LNCaP clone FGC (cell line): ENCODE measurements around the gene ATOH8.

Source experiments
- DNase-seq: peaks from one replicate; pipeline ENCODE4 v3.0.0-alpha.2; 2011; ENCODE audit warnings: low read depth
- H3K4me3 ChIP-seq: 2 replicates; pipeline ENCODE4 v1.5.1; 2011; ENCODE audit warnings: mild to moderate bottlenecking, low read depth, low read length, control low read depth
- CTCF ChIP-seq: IDR thresholded peaks from 2 replicates; pipeline ENCODE4 v1.5.1; 2012; ENCODE audit warnings: mild to moderate bottlenecking; ENCODE audit not compliant: control insufficient read depth, insufficient read depth; ENCODE audit errors: extremely low read depth

ATOH8 gene

DNA sequence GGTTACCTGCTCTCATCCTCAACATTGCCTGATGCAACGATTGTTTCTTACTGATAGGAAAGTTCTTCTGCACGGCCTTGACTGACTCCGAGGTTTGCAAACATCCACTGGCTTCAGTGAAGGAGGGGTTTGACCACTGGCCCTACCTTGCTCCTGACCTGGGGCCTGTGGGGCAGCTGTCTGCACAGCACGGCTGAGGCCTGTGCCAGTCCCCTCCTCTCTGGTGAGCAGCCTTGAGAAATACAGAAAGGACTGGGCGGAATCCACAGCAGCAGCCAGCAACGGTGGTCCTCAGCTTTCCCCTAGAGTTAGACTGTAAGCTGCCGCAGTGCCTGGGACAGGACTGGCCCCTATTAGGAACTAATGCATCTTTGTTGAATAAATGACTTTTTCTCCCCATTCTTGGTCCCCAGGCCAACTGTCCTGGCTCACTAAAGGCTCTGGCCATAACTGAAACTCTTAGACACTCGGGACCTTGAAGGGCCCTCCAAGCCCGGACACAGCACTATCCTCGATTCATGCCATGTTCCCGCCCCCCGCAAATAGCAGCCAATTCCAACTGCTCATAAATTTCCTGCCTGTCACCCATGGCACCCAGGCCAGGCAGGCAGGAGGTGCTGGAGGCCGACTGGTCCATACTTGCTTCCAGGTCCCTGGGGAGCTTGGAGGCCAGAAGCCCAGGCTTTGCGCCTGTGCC lies 26.7 kb downstream of the ATOH8 start:
- H3K4me3 ChIP-seq: no peak overlapping the region
- no peak for TF ChIP-seq CTCF
- no peak for DNase-seq

DNA sequence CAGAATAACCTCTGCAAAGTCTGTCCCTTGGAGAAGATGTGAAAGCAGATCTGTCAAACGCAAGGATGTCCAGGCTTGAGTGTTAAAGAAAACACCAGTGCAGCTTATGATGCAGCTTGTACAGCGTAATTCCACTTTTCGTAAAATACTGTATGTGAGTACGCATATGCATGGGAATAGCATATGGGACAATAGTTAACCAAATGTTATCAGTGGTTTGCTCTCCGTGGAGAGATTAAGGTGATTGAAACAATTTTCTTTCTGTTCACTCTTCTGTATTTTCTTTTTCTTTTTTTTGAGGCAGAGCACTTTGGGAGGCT lies 27.2 kb downstream of the ATOH8 start:
- TF ChIP-seq CTCF: no peak

GRCh38 chr2:85783796-85784195 lies 30.0 kb downstream of the ATOH8 start:
- no peak for TF ChIP-seq CTCF
- DNase-seq: no peak
- H3K4me3 ChIP-seq: no peak overlapping the region

More for the DNA sequence above, 27.2 kb downstream of the ATOH8 start:
- no peak for DNase-seq
- no peak overlapping the region for H3K4me3 ChIP-seq

DNA sequence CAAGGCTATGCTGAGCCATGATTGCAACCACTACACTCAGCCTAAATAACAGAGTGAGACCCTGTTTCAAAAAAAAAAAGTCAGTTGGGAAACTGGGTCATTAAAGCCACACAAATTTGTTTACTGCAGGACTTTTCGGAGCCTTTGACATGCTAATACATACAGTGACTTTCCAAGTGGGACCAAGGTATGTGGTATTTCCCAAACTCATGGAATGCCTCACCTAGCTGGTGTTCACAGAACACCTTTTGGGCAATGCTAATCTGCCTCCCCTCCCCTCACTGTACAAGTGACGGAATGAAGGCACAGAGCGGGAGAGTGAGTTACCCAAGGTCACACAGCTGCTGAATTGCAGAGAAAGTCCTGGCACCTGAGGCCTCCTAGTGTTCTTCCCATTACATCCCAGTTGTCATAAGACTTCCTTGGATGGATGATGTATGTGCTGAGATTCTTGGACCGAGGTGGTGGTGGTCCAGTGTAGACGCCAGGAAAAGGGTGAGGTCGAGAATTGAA lies 30.7 kb downstream of the ATOH8 start:
- DNase-seq: no peak
- TF ChIP-seq CTCF: no peak
- H3K4me3 ChIP-seq: no peak overlapping the region

DNA sequence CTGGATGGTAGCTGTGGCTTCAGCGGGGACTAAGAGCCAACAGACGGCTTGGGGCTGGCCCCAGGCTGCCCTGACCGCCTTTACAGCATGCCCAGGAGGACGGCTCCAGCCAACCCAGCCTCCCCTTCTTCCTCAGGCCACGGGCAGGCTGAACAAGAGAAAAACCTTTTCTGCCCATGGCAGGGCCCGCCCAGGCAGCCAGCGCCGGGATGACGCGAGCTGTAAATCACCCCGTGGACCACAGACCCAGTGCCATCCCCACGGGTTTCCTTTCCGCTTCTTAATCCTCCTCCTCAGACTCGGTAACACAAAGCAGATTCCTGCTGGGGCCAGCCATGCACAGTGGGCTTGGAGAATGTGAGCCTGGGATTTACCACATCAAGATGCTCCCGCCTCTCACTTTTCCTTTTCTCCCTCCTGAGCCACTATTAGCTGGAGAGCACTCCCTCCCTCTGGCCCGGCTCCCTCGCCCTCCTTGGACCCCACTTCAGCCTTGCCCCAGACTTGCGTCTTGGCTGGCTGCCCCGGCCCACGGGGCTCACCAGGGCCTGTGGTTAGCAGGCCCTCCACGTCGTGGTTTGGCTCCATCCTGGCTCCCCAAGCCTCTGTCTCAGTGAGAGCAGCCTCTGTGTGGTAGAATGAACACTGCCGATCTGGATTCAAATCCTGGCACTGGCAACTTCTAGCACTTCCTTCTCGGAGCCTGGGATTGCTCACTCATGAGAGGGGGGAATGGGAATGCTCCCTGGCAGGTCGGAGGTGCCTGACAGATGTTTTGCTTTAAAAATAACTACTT lies 31.4 kb downstream of the ATOH8 start:
- no peak overlapping the region for H3K4me3 ChIP-seq
- DNase-seq: no peak
- no peak for TF ChIP-seq CTCF

DNA sequence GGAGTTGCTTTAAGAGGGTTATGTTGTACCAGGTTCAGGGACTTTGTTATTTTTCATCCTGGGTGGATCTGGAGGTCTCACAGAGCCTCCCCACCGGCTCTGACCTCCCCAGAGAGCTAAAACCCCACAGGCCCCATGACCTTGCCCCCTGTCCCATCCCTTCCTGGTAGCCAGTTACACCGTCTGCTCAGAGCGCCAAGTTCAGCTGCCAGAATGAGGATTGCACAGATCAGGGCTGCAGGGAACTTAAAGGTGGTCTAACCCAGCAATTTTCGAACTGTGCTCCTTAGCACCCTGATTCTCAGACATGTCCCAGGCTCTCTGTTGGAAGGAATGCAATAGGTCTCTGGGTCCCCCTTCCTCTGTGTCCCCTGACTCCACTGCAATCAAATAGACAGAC lies 32.1 kb downstream of the ATOH8 start:
- no peak for DNase-seq
- no peak overlapping the region for H3K4me3 ChIP-seq
- TF ChIP-seq CTCF: no peak

- TF ChIP-seq CTCF: no peak
- no peak for DNase-seq
- no peak overlapping the region for H3K4me3 ChIP-seq
These were observed 32.7 kb downstream of the ATOH8 start for GRCh38 chr2:85786444-85786843.
